WTC11 (cell line): ENCODE data around the gene RAD23B.

Experiments used
- CDX4 ChIP-seq: fragments of 250-450 bp; sonication (Bioruptor Pico); IDR thresholded peaks from 2 replicates; pipeline ENCODE4 v1.9.0; 2021; ENCODE audit warnings: moderate library complexity, mild to moderate bottlenecking, inconsistent platforms, borderline replicate concordance
- CREB1 ChIP-seq: sonication (generic); formaldehyde crosslinking; IDR thresholded peaks from 2 replicates; pipeline ENCODE4 v1.8.0; 2023; ENCODE audit warnings: mild to moderate bottlenecking, missing genetic modification reagents
- CTCF ChIP-seq: fragments of 200-600 bp; IDR thresholded peaks from 2 replicates; pipeline ENCODE4 v1.8.0; 2022; ENCODE audit warnings: antibody characterized with exemption
- ELF4 ChIP-seq: sonication (generic); formaldehyde crosslinking; IDR thresholded peaks from 2 replicates; pipeline ENCODE4 v1.8.1; 2022; ENCODE audit warnings: low read depth, mild to moderate bottlenecking, moderate library complexity, missing genetic modification reagents
- ESRRA ChIP-seq: sonication (generic); formaldehyde crosslinking; IDR thresholded peaks from 2 replicates; pipeline ENCODE4 v1.8.1; 2022; ENCODE audit warnings: mild to moderate bottlenecking, missing genetic modification reagents, borderline replicate concordance
- ETV6 ChIP-seq: sonication (generic); formaldehyde crosslinking; IDR thresholded peaks from 2 replicates; pipeline ENCODE4 v1.8.1; 2022; ENCODE audit warnings: mild to moderate bottlenecking, missing genetic modification reagents
- IRF2 ChIP-seq: sonication (generic); formaldehyde crosslinking; IDR thresholded peaks from 2 replicates; pipeline ENCODE4 v1.8.0; 2022; ENCODE audit warnings: low read depth, missing genetic modification reagents, borderline replicate concordance
- RELA ChIP-seq: sonication (generic); formaldehyde crosslinking; IDR thresholded peaks from 2 replicates; pipeline ENCODE4 v1.8.1; 2022; ENCODE audit warnings: missing genetic modification reagents, mild to moderate bottlenecking, borderline replicate concordance
- SP1 ChIP-seq: sonication (generic); formaldehyde crosslinking; conservative IDR thresholded peaks from 2 replicates; pipeline ENCODE4 v1.8.1; 2022; ENCODE audit warnings: missing genetic modification reagents
- ZNF121 ChIP-seq: sonication (generic); formaldehyde crosslinking; IDR thresholded peaks from 2 replicates; pipeline ENCODE4 v1.8.0; 2023; ENCODE audit warnings: missing genetic modification reagents
- TF ChIP-seq, protein P1 (sequence below): sonication (generic); formaldehyde crosslinking; IDR thresholded peaks from 2 replicates; pipeline ENCODE4 v1.8.0; 2022; ENCODE audit warnings: mild to moderate bottlenecking, missing genetic modification reagents
- TF ChIP-seq, protein P2 (sequence below): sonication (generic); formaldehyde crosslinking; conservative IDR thresholded peaks from 2 replicates; pipeline ENCODE4 v1.8.1; 2022; ENCODE audit warnings: mild to moderate bottlenecking, missing genetic modification reagents
- TF ChIP-seq, protein P3 (sequence below): sonication (generic); formaldehyde crosslinking; IDR thresholded peaks from 2 replicates; pipeline ENCODE4 v1.8.1; 2022; ENCODE audit warnings: low read depth, missing genetic modification reagents, borderline replicate concordance

- TF ChIP-seq SP1 (CRISPR knock-in tag) = no peak
- TF ChIP-seq CTCF = no peak
- TF ChIP-seq, protein P1, sequence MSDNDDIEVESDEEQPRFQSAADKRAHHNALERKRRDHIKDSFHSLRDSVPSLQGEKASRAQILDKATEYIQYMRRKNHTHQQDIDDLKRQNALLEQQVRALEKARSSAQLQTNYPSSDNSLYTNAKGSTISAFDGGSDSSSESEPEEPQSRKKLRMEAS (CRISPR knock-in tag) = no peak
- no peak for TF ChIP-seq IRF2 (CRISPR knock-in tag)
- TF ChIP-seq RELA (CRISPR knock-in tag) = no peak
- no peak for TF ChIP-seq ETV6 (CRISPR knock-in tag)
- no peak for TF ChIP-seq ESRRA
- TF ChIP-seq ZNF121 (CRISPR knock-in tag) = no peak
- TF ChIP-seq CREB1 (CRISPR knock-in tag) = no peak
- TF ChIP-seq, protein P2, sequence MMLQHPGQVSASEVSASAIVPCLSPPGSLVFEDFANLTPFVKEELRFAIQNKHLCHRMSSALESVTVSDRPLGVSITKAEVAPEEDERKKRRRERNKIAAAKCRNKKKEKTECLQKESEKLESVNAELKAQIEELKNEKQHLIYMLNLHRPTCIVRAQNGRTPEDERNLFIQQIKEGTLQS = no peak
- TF ChIP-seq CDX4 (CRISPR knock-in tag) = no peak
- TF ChIP-seq ELF4 (CRISPR knock-in tag) = no peak
- TF ChIP-seq, protein P3, sequence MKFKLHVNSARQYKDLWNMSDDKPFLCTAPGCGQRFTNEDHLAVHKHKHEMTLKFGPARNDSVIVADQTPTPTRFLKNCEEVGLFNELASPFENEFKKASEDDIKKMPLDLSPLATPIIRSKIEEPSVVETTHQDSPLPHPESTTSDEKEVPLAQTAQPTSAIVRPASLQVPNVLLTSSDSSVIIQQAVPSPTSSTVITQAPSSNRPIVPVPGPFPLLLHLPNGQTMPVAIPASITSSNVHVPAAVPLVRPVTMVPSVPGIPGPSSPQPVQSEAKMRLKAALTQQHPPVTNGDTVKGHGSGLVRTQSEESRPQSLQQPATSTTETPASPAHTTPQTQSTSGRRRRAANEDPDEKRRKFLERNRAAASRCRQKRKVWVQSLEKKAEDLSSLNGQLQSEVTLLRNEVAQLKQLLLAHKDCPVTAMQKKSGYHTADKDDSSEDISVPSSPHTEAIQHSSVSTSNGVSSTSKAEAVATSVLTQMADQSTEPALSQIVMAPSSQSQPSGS (CRISPR knock-in tag) = no peak
These were observed 24.2 kb upstream of the RAD23B start for GRCh38 chr9:107258919-107259318.
